K562 (cell line): ENCODE measurements around the gene BBLN. TPM values are rescaled to one million over a fixed set of nuclear protein-coding genes. Genes with fewer than 3 reads are reported as not detected.
A peak's percentile ranks its signal among the peaks of the same experiment; 100 is the strongest.

Experiments used
- ARHGAP35 ChIP-seq: fragments of 450-650 bp; IDR thresholded peaks from 2 replicates; pipeline ENCODE4 v1.6.1; 2018; ENCODE audit not compliant: partially characterized antibody
- CAMTA2 ChIP-seq: fragments of 250-450 bp; sonication (Bioruptor Pico); conservative IDR thresholded peaks from 2 replicates; pipeline ENCODE4 v1.5.1; 2022
- CCNT2 ChIP-seq: IDR thresholded peaks from 2 replicates; pipeline ENCODE4 v1.6.1; 2011; ENCODE audit warnings: borderline replicate concordance, low read depth, mild to moderate bottlenecking, moderate library complexity, mixed read lengths, low read length; ENCODE audit not compliant: insufficient read length; ENCODE audit errors: extremely low read depth
- CHD4 ChIP-seq: fragments of 200-600 bp; sonication (generic); IDR thresholded peaks from 3 replicates; pipeline ENCODE4 v1.6.1; 2012; ENCODE audit warnings: low read depth, mild to moderate bottlenecking, mixed read lengths, low read length, inconsistent platforms; ENCODE audit not compliant: insufficient read depth, insufficient replicate concordance, poor library complexity, severe bottlenecking
- EP400 ChIP-seq: fragments of 450-650 bp; IDR thresholded peaks from 2 replicates; pipeline ENCODE4 v1.6.1; 2017; ENCODE audit warnings: antibody characterized with exemption, mild to moderate bottlenecking, moderate library complexity
- ETV6 ChIP-seq, 3 experiments: fragments of 150-350 bp in 1 of 3; sonication (generic) in 1 of 3; formaldehyde crosslinking in 1 of 3; IDR thresholded peaks; 2 replicates each; pipeline versions ENCODE4 v1.6.1 to v1.8.0; 2014 to 2022; ENCODE audit warnings: borderline replicate concordance in 2 of 3, low read depth in 2 of 3, antibody characterized with exemption in 1 of 3, low read length in 1 of 3, mild to moderate bottlenecking in 1 of 3, missing genetic modification reagents in 1 of 3
- GATA2 ChIP-seq: sonication (generic); formaldehyde crosslinking; IDR thresholded peaks from 2 replicates; pipeline ENCODE4 v1.4.0; 2020; ENCODE audit warnings: mild to moderate bottlenecking, missing genetic modification reagents
- HCFC1 ChIP-seq: IDR thresholded peaks from 2 replicates; pipeline ENCODE4 v1.6.1; 2012; ENCODE audit warnings: low read depth, low read length, improper control_type of control experiment
- HMG20B ChIP-seq: fragments of 250-450 bp; sonication (Bioruptor Pico); IDR thresholded peaks from 2 replicates; pipeline ENCODE4 v1.5.0; 2021; ENCODE audit warnings: mild to moderate bottlenecking
- HSF4 ChIP-seq: fragments of 250-450 bp; sonication (Bioruptor Pico); IDR thresholded peaks from 2 replicates; pipeline ENCODE4 v2.1.2; 2022; ENCODE audit warnings: mild to moderate bottlenecking, moderate library complexity, borderline replicate concordance
- ILK ChIP-seq: fragments of 450-650 bp; IDR thresholded peaks from 2 replicates; pipeline ENCODE4 v1.6.1; 2016; ENCODE audit warnings: missing genetic modification characterization, low read depth, mild to moderate bottlenecking, missing compliant biosample characterization, moderate library complexity, borderline replicate concordance
- KAT2B ChIP-seq: IDR thresholded peaks from one replicate; pipeline ENCODE4 v1.6.1; 2012; ENCODE audit warnings: low read depth, mild to moderate bottlenecking, control low read depth, inconsistent platforms, low read length, moderate library complexity
- KDM4B ChIP-seq, 2 experiments: fragments of 450-650 bp in 1 of 2; sonication (generic) in 1 of 2; IDR thresholded peaks; 2 replicates each; pipeline ENCODE4 v1.6.1; 2016 to 2017; ENCODE audit warnings: borderline replicate concordance in 2 of 2, antibody characterized with exemption in 1 of 2, low read depth in 1 of 2, mild to moderate bottlenecking in 1 of 2
- KHSRP ChIP-seq: fragments of 450-650 bp; IDR thresholded peaks from 2 replicates; pipeline ENCODE4 v1.6.1; 2017
- MIER1 ChIP-seq: fragments of 450-650 bp; IDR thresholded peaks from 2 replicates; pipeline ENCODE4 v1.6.1; 2016; ENCODE audit warnings: antibody characterized with exemption, mild to moderate bottlenecking, low read depth
- MXD1 ChIP-seq: fragments of 250-450 bp; sonication (Bioruptor Pico); IDR thresholded peaks from 2 replicates; pipeline ENCODE4 v1.8.0; 2021; ENCODE audit warnings: borderline replicate concordance, mild to moderate bottlenecking, moderate library complexity; ENCODE audit not compliant: poor library complexity, severe bottlenecking
- NFE2 ChIP-seq: IDR thresholded peaks from 2 replicates; pipeline ENCODE4 v1.6.1; 2014; ENCODE audit warnings: antibody characterized with exemption, low read depth
- NFIC ChIP-seq: fragments of 450-650 bp; IDR thresholded peaks from 2 replicates; pipeline ENCODE4 v1.6.1; 2017; ENCODE audit warnings: mild to moderate bottlenecking, inconsistent platforms
- PYGO2 ChIP-seq: fragments of 450-650 bp; IDR thresholded peaks from 2 replicates; pipeline ENCODE4 v1.6.1; 2016; ENCODE audit warnings: mild to moderate bottlenecking, missing genetic modification characterization, moderate library complexity, missing compliant biosample characterization
- SMAD4 ChIP-seq: fragments of 250-450 bp; sonication (Bioruptor Pico); conservative IDR thresholded peaks from 2 replicates; pipeline ENCODE4 v1.8.0; 2021; ENCODE audit warnings: inconsistent platforms, mild to moderate bottlenecking, moderate library complexity
- STAG1 ChIP-seq: sonication (generic); formaldehyde crosslinking; IDR thresholded peaks from 2 replicates; pipeline ENCODE4 v1.5.0; 2020; ENCODE audit warnings: missing genetic modification reagents, borderline replicate concordance
- TEAD2 ChIP-seq: fragments of 450-650 bp; IDR thresholded peaks from 2 replicates; pipeline ENCODE4 v1.6.1; 2016; ENCODE audit warnings: missing genetic modification characterization, control low read depth, missing compliant biosample characterization
- TFAP4 ChIP-seq: sonication (generic); formaldehyde crosslinking; IDR thresholded peaks from 2 replicates; pipeline ENCODE4 v1.8.0; 2022; ENCODE audit warnings: missing genetic modification reagents, mild to moderate bottlenecking, moderate library complexity, borderline replicate concordance
- YBX1 ChIP-seq: fragments of 450-650 bp; IDR thresholded peaks from 2 replicates; pipeline ENCODE4 v1.7.1; 2016; ENCODE audit warnings: mild to moderate bottlenecking
- ZKSCAN3 ChIP-seq: fragments of 250-450 bp; sonication (Bioruptor Pico); IDR thresholded peaks from 2 replicates; pipeline ENCODE4 v1.4.0; 2020
- ZNF133 ChIP-seq: fragments of 250-450 bp; sonication (Bioruptor Pico); IDR thresholded peaks from 2 replicates; pipeline ENCODE4 v1.4.0; 2020; ENCODE audit warnings: mild to moderate bottlenecking
- ZNF316 ChIP-seq: fragments of 450-650 bp; IDR thresholded peaks from 2 replicates; pipeline ENCODE4 v1.6.1; 2016
- ZNF696 ChIP-seq: fragments of 250-450 bp; sonication (Bioruptor Pico); conservative IDR thresholded peaks from 2 replicates; pipeline ENCODE4 v1.4.0; 2020; ENCODE audit warnings: mild to moderate bottlenecking, moderate library complexity
- ZNF717 ChIP-seq: fragments of 250-450 bp; sonication (Bioruptor Pico); IDR thresholded peaks from 2 replicates; pipeline ENCODE4 v1.5.0; 2021
- polyA plus RNA-seq, 8 experiments: library from polyadenylated mRNA; depleted of rRNA in 4 of 8; stranded (reverse) in 5 of 8; unstranded in 3 of 8; fragments of >200 nt; fragmentation: Nextera tagmentation in 2 of 8; fragmentation: Illumina TruSeq in 1 of 8; extraction: Ambion mirVana in 2 of 8; extraction: Trizol in 1 of 8; gene quantifications; 2 replicates each; pipeline versions ENCODE4 v1.2.1 to v1.2.3, GENCODE V29; 2011 to 2014; ENCODE audit warnings: inconsistent platforms in 1 of 8, missing spikeins in 1 of 8
- total RNA-seq, 7 experiments: library from RNA; depleted of rRNA in 6 of 7; stranded (reverse); fragments of >200 nt in 6 of 7; fragmentation: Illumina TruSeq in 2 of 7; extraction: Trizol in 2 of 7; gene quantifications; 2 replicates each; pipeline versions ENCODE4 v1.2.1 to v1.2.3, GENCODE V29; 2011 to 2021; ENCODE audit warnings: low replicate concordance in 1 of 7

BBLN gene
- total and polyA plus RNA-seq, 9 of the 15 experiments (the other 6 are each of a cell fraction or from before 2014, with no cell fraction given) = 4.2 to 331 (median 87.1) TPM

DNA sequence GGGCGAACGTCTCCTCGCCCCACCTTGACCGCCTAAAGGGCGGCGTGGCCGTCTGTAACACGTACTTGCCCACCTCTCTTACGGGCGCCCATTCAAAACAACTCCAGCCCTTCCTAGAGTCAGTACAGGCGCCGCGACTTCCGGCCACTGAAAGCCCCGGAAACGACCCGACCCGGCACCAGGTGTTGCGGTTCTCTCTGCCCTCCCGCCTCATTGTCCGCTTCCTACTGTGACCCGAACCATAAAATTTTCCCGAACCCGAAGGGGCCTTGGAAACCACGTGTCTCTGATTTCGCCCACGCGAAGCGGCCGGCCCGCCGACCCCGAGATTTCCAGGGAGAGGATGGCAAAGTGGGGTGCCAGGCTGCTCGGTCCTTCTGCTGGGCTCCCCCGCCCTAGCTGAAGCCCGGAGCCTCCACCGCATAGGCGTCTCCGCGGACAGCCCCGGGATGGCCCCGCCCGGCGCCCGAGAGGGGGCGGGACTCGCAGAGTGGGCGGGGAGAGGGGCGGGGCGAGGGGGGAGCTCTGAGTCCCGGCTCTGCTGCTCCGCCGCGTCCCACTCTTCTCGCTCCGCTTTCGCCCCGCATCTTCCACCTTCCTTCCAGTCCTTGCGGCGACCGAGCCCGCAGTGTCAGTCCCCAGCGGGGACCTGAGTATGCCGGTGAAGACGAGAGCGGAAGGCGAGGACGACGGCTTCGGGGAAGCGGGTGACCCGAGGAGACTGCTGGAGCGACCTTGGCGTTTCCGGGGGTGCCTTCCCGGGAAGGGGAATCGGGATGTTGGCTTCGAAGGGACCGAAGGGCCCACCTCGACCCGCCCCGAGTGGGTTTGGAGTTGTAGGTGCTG is 31.9 kb upstream of the BBLN start (continued):
- TF ChIP-seq ZNF717 (CRISPR knock-in tag) (no peak), NFE2 (peak; percentile 95), ZKSCAN3 (CRISPR knock-in tag) (no peak), KDM4B (IDR thresholded peaks at IDR 0.05; ENCODE audit: borderline replicate concordance in 2 of 2, low read depth in 1 of 2) (no peak), YBX1 (no peak), PYGO2 (tag) (no peak), TFAP4 (CRISPR knock-in tag) (peak; percentile 74; the same call in 1 of the 2 replicates), KHSRP (no peak), CHD4 (no peak), KAT2B (no peak), ZNF316 (no peak), GATA2 (CRISPR knock-in tag) (no peak; the same call in 1 of the 2 replicates), ZNF696 (no peak), EP400 (peak; percentile 95), SMAD4 (CRISPR knock-in tag) (peak; percentile 59), HCFC1 (peak; percentile 59), ARHGAP35 (no peak), HSF4 (no peak), ILK (tag) (no peak), NFIC (no peak), CCNT2 (peak; percentile 60), MXD1 (CRISPR knock-in tag) (peak; percentile 88), STAG1 (CRISPR knock-in tag) (no peak), ETV6 (IDR thresholded peaks at IDR 0.05; ENCODE audit: borderline replicate concordance in 1 of 2, low read depth in 2 of 2, low read length in 1 of 2) (no peak), ETV6 (CRISPR knock-in tag; IDR thresholded peaks at IDR 0.05; ENCODE audit: borderline replicate concordance) (no peak), TEAD2 (no peak), ZNF133 (no peak), CAMTA2 (no peak), MIER1 (no peak), HMG20B (CRISPR knock-in tag) (no peak)
